SKM-1 (cell line): ENCODE measurements around the gene SIGLEC9.
"Not testable (repeated sequence)": the region's sequence is repeated elsewhere in the genome, so short reads cannot be mapped to it uniquely, and the experiment has no call there.

Source experiments
- DNase-seq: peaks from one replicate; lab custom pipeline; 2025; ENCODE audit not compliant: unreplicated experiment; lab: John Stamatoyannopoulos, UW

Gene SIGLEC9

GRCh38 chr19:51142809-51143475 is 18.2 kb downstream of the SIGLEC9 start:
- DNase-seq, result not testable (repeated sequence)

DNA sequence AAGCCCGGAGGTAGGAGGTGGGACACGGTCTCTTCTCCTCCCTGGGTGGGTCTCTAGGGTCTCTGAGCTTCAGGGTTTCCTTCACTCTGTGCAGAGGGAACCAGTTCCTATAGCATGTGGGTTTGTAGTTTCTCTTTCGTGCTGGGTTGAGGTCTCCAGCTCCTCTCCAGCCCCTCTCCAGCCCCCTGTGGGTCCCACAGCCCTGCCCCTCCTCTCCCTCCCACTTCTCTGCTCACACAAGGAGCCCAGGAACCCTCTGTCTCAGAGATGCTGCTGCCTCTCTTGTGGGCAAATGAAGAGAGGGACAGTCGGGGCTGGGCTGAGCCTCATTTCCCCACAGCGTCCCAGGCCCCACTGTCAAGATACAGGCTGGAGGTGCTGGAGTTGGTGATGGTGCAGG is 18.8 kb downstream of the SIGLEC9 start:
- no peak for DNase-seq

- no peak for DNase-seq
These were observed 19.9 kb downstream of the SIGLEC9 start for GRCh38 chr19:51144482-51145045.

- DNase-seq, result no peak
These were observed 21.3 kb downstream of the SIGLEC9 start for GRCh38 chr19:51145916-51146493.

DNA sequence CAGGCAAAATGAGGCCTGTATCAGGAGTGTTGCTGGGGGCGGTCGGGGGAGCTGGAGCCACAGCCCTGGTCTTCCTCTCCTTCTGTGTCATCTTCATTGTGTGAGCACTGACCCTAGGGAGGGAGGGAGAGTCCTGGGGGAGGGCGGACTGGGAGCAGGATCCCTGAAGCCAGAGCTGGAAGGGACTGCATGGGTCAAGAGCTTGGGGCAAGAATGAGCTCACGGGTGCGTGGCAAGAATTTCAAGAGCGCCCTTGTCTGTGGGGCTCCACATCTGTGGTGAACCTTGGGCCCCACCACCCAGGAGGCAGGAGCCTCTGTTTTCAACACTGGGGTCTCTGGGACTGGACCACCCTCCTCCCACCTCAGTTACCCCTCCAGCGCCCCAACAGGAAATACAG is 22.0 kb downstream of the SIGLEC9 start:
- no peak for DNase-seq

DNA sequence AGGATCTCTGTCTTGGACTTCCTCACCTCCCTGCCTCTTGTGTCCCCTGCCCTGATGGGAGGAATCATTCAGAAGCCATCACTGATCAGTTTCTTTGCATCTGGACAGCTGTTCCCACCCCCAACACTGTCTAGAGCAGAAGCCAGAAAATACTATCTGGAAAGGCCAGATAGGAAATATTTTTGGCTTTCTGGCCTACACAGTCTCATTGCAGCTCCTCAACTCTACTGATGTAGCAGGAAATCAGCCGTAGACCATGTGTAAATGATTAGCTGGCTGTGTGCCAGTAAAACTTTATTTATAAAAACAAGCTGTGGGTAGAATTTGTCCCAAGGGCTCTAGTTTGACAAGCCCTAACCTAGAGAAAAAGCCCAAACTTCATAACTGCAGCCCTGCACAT is 23.0 kb downstream of the SIGLEC9 start:
- no peak for DNase-seq

GRCh38 chr19:51148580-51148979 is 23.9 kb downstream of the SIGLEC9 start:
- no peak for DNase-seq

- no peak for DNase-seq
These were observed 25.9 kb downstream of the SIGLEC9 start for GRCh38 chr19:51150627-51151026.

DNA sequence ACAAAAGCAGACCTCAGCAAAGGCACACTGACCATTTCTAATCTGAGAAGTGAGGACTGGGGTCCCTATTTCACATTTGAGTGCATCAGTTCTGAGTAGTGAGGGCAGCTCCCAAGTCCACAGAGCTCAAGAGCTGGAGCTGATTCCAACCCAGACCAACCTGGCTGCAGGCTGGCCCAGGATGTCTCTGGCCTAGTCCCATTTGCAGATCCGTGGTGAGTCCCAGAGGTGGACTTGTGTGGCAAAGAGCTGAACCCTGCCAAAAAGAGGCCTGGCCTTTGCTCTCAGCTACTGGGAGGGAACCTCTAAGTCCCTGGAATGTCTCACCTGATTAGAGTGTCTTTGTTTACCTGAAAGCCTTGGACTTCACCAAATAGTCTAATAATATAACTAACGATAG is 32.0 kb downstream of the SIGLEC9 start:
- DNase-seq, result no peak

DNA sequence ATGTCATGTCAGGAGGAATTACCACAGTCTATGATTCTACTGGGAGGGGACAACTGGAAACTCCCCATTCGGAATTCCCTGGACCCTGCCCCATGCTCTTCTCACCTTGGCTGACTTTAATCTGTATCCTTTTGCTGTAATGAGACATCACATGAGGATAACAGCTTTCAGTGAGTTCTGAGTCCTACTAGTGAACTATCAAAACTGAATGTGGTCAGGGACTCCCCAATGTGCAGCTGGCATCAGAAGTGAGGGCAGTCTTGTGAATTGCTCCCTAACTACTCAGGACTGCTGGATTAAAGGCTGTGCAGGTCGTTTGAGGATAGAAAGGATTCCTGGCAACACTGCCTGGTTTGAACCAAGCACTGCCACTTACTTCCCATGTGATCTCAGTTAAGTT is 32.6 kb downstream of the SIGLEC9 start:
- DNase-seq, result no peak

DNA sequence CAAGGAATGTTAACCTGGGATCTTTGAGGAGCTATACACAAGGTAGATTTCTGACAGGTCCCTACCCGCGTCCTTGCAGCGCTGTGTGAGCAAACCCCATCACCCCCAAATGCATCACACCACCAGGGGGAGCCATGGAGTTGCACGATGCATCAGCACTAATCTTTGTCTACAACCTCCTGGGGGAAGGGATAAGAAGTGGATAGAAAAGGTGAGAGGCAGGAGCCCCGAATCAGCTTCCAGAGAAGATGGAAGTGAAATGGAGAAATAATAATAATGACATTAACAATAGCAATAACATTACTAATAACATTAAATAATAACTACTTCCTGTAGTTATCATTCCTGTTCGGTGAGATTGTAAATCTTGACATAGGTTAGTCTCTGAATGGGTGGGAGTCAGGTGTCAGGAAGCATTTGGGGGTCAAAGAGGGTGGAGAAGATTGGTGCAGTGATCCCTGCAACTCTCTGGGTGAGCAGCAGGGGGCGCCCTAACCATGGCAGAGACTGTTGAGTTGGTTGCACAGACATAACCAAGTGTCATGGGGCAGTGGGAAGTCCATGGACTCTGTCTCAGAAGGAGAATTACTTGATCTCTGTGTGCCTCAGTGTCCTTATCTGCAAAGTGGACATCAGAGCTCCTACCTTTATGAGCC is 33.9 kb downstream of the SIGLEC9 start:
- peak; percentile 18 for DNase-seq

DNA sequence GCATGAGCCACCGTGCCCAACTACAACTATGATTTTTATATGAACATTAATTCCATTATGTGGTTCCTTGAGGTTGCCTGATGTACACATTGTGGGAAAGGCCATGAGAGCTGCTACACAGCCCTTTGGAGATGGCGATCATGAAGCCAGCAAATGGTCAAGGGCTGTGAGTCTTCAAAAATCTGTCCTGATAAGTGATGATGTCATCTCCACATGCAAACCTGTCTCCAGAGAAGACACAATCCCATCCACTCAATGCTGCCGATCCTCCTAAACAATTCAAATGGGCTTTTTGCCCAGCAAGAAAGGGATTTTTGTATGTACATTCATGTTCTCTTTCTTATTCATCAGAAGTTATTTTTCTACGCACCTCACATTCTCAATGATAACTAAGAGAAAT is 35.0 kb downstream of the SIGLEC9 start:
- DNase-seq, result no peak

GRCh38 chr19:51161266-51161665 is 36.6 kb downstream of the SIGLEC9 start:
- DNase-seq, result no peak

GRCh38 chr19:51161867-51162496 is 37.3 kb downstream of the SIGLEC9 start:
- no peak for DNase-seq

DNA sequence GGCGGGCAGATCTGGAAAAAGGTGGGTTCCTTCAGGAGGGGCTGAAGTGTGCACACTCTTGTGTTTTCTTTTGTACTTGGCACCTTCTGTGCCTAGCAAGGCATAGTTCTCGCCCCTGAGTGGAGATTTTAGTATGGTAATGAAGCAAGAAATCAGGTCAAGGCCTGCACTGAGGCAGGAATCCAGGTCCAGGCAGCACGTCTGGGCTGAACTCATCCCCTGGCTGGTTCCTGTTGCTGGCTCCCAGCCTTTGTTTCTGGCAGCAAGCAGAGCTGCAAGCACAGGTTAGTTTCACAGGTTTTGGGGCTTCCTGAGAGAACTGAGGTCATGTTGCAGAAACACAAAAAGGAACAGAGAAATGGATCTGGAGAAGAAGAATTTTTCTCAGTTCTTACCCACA is 38.6 kb downstream of the SIGLEC9 start:
- no peak for DNase-seq

GRCh38 chr19:51164215-51164614 is 39.5 kb downstream of the SIGLEC9 start:
- no peak for DNase-seq

- DNase-seq, result peak; percentile 24
These were observed 42.3 kb downstream of the SIGLEC9 start for GRCh38 chr19:51166846-51167490.

GRCh38 chr19:51168564-51169282 is 44.0 kb downstream of the SIGLEC9 start:
- DNase-seq, result no peak

- not testable (repeated sequence) for DNase-seq
These were observed 44.7 kb downstream of the SIGLEC9 start for GRCh38 chr19:51169283-51169918.

GRCh38 chr19:51172223-51172622 is 47.5 kb downstream of the SIGLEC9 start:
- no peak for DNase-seq
